Prostate gland (tissue), 1 donor: ENCODE measurements around the gene BCL2L12.

ENCODE experiments used
- POLR2A ChIP-seq: fragments of 450-650 bp; IDR thresholded peaks from one replicate; pipeline ENCODE4 v1.6.1; 2016; ENCODE audit warnings: antibody characterized with exemption, mild to moderate bottlenecking
- POLR2AphosphoS5 ChIP-seq: sonication (generic); formaldehyde crosslinking; IDR thresholded peaks from one replicate; pipeline ENCODE4 v1.6.1; 2017; ENCODE audit warnings: antibody characterized with exemption

GRCh38 chr19:49705919-49706318 lies 40.2 kb downstream of the BCL2L12 start:
- TF ChIP-seq POLR2AphosphoS5 (no peak), POLR2A (no peak)
